ENCODE results near the gene GPR35. TPM values are rescaled to one million over a fixed set of nuclear protein-coding genes. Genes with fewer than 3 reads are reported as not detected.

Gene GPR35
- total and polyA plus RNA-seq, 10 of the 15 experiments (the other 5 are each of a cell fraction or from before 2014, with no cell fraction given): 0.14 to 1.6 (median 0.75) TPM; not detected in 3

GRCh38 chr2:240640939-240641338 lies 15.7 kb downstream of the GPR35 start (continued):
- TF ChIP-seq REST (IDR thresholded peaks at IDR 0.05; ENCODE audit: low read depth, low read length) (no peak), SMAD1 (IDR thresholded peaks at IDR 0.05; ENCODE audit: low read depth, partially characterized antibody) (no peak), YBX1 (IDR thresholded peaks at IDR 0.05) (no peak), SMC3 (IDR thresholded peaks at IDR 0.05; ENCODE audit: borderline replicate concordance, low read length) (no peak)

GRCh38 chr2:240642061-240642805 lies 17.0 kb downstream of the GPR35 start:
- ChIA-PET SMC1A (ENCODE audit: uncharacterized antibody, unreplicated experiment) (no interaction called here), POLR2A (no interaction called here), CTCF (interaction anchor here (1.0 kb wide), 1 partner anchor 128 kb away, joined by 3 read pairs; no protein-coding TSS in a partner anchor), RAD21 (ENCODE audit: unreplicated experiment) (no interaction called here)
- intact Hi-C loops (cut with micrococcal nuclease; ENCODE audit: unreplicated experiment): no loop called here
- no peak overlapping the region for H3K27ac ChIP-seq (ENCODE audit: control insufficient read depth, insufficient read depth)
- H4K20me1 ChIP-seq (ENCODE audit: control insufficient read depth, insufficient read depth): no peaks in the 10 kb centered on the region
- H3K4me3 ChIP-seq: no peak overlapping the region
- H3K9me3 ChIP-seq (replicated peaks; ENCODE audit: control insufficient read depth, insufficient read depth, low read length): no peaks in the 10 kb centered on the region; the same call in 2 of the 3 replicates
- no peaks in the 10 kb centered on the region for H3K36me3 ChIP-seq (ENCODE audit: control insufficient read depth in 2 of 2, insufficient read depth in 2 of 2, low read length in 1 of 2)
- BruUV-seq (replicated peaks): no TSS peak
- DNase-seq (ENCODE audit: low read depth, low spot score) (no peak), FAIRE-seq (no peak), ATAC-seq (no peak)
- in situ Hi-C loops (cut with MboI): no loop called here
- H3K9ac ChIP-seq (ENCODE audit: control insufficient read depth, insufficient read depth, low read length): no peak overlapping the region
- 81% methylated on average over 26 of the region's 36 CpGs for WGBS (ENCODE audit: insufficient coverage, insufficient replicate concordance, low lambda C conversion rate, missing lambda C conversion rate)
- H3K79me2 ChIP-seq (ENCODE audit: control insufficient read depth, insufficient read depth, low read length): no peaks in the 10 kb centered on the region
- H2AFZ ChIP-seq (ENCODE audit: control insufficient read depth, low read depth, low read length): no peak overlapping the region
- no peak overlapping the region for H3K4me2 ChIP-seq (ENCODE audit: control insufficient read depth, insufficient read depth)
- no peaks in the 10 kb centered on the region for H3K27me3 ChIP-seq (replicated peaks in 1 of 2; ENCODE audit: control insufficient read depth in 2 of 2, insufficient read depth in 2 of 2, low read length in 1 of 2)
- H3K4me1 ChIP-seq (ENCODE audit: control insufficient read depth, insufficient read depth, low read length): no peaks in the 10 kb centered on the region
- TF ChIP-seq ZZZ3 (IDR thresholded peaks at IDR 0.05; ENCODE audit: control insufficient read depth, insufficient read length, low read depth): no peak
- no peak for TF ChIP-seq ZNF592 (IDR thresholded peaks at IDR 0.05)
- no peak for TF ChIP-seq USF1 (IDR thresholded peaks at IDR 0.05; ENCODE audit: borderline replicate concordance, extremely low read length, insufficient read depth, low read depth, low read length)
- no peak for TF ChIP-seq STAT1 (conservative IDR thresholded peaks at IDR 0.05)
- no peak for TF ChIP-seq EP300 (IDR thresholded peaks at IDR 0.05; ENCODE audit: borderline replicate concordance in 1 of 2, control insufficient read depth in 1 of 2, low read depth in 2 of 2, low read length in 2 of 2)
- no peak for TF ChIP-seq TCF12 (IDR thresholded peaks at IDR 0.05; ENCODE audit: low read depth, low read length)
- no peak for TF ChIP-seq SIN3A (IDR thresholded peaks at IDR 0.05; ENCODE audit: low read depth, low read length)
- TF ChIP-seq SMAD1 (IDR thresholded peaks at IDR 0.05; ENCODE audit: low read depth, partially characterized antibody): no peak
- no peak for TF ChIP-seq BRCA1 (IDR thresholded peaks at IDR 0.05; ENCODE audit: low read depth, low read length)
- TF ChIP-seq HDAC2 (IDR thresholded peaks at IDR 0.05): no peak
- TF ChIP-seq LARP7 (IDR thresholded peaks at IDR 0.05): no peak

Data from GM12878 (cell line).